ENCODE measurements around the gene LGR6. TPM values are rescaled to one million over a fixed set of nuclear protein-coding genes. Genes with fewer than 3 reads are reported as not detected.

Gene LGR6
- total and polyA plus RNA-seq, 2 of the 8 experiments (the other 6 are each of a cell fraction or from before 2014, with no cell fraction given), result 0.50 to 1.0 TPM

DNA sequence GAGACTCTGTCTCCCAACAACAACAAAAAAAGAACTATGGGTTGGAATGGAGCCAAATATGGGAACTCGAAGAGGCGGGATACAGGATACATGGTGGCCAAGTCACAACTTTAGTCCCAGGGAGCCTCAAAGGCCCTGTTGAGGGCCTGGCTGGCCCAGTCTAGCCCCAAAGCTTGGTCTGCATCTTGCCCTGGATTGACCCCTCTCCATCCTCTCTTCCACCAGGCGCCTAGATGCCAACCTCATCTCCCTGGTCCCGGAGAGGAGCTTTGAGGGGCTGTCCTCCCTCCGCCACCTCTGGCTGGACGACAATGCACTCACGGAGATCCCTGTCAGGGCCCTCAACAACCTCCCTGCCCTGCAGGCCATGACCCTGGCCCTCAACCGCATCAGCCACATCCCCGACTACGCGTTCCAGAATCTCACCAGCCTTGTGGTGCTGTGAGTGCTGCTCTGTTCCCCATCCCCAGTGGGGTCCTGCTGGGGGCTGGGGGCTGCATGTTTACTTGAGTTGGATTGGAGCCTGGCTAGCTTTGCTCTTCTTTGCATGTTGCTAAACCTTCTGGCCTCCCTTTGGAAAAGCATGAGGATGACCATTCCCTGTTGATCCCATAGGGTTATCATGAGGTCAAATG, 82.6 kb downstream of the LGR6 start (continued):
- TF ChIP-seq SIN3A (conservative IDR thresholded peaks at IDR 0.05 in 1 of 2, IDR thresholded peaks at IDR 0.05 in 1 of 2; ENCODE audit: low read depth in 1 of 2, low read length in 2 of 2) (no peak), HDAC2 (IDR thresholded peaks at IDR 0.05; ENCODE audit: borderline replicate concordance in 1 of 2, low read depth in 2 of 2, low read length in 2 of 2) (no peak), TAF1 (IDR thresholded peaks at IDR 0.05; ENCODE audit: low read depth, low read length) (no peak), E2F6 (IDR thresholded peaks at IDR 0.05) (no peak), NANOG (IDR thresholded peaks at IDR 0.05; ENCODE audit: insufficient read depth, low read depth, low read length, poor library complexity, severe bottlenecking) (no peak)
- TF ChIP-seq, protein P1, sequence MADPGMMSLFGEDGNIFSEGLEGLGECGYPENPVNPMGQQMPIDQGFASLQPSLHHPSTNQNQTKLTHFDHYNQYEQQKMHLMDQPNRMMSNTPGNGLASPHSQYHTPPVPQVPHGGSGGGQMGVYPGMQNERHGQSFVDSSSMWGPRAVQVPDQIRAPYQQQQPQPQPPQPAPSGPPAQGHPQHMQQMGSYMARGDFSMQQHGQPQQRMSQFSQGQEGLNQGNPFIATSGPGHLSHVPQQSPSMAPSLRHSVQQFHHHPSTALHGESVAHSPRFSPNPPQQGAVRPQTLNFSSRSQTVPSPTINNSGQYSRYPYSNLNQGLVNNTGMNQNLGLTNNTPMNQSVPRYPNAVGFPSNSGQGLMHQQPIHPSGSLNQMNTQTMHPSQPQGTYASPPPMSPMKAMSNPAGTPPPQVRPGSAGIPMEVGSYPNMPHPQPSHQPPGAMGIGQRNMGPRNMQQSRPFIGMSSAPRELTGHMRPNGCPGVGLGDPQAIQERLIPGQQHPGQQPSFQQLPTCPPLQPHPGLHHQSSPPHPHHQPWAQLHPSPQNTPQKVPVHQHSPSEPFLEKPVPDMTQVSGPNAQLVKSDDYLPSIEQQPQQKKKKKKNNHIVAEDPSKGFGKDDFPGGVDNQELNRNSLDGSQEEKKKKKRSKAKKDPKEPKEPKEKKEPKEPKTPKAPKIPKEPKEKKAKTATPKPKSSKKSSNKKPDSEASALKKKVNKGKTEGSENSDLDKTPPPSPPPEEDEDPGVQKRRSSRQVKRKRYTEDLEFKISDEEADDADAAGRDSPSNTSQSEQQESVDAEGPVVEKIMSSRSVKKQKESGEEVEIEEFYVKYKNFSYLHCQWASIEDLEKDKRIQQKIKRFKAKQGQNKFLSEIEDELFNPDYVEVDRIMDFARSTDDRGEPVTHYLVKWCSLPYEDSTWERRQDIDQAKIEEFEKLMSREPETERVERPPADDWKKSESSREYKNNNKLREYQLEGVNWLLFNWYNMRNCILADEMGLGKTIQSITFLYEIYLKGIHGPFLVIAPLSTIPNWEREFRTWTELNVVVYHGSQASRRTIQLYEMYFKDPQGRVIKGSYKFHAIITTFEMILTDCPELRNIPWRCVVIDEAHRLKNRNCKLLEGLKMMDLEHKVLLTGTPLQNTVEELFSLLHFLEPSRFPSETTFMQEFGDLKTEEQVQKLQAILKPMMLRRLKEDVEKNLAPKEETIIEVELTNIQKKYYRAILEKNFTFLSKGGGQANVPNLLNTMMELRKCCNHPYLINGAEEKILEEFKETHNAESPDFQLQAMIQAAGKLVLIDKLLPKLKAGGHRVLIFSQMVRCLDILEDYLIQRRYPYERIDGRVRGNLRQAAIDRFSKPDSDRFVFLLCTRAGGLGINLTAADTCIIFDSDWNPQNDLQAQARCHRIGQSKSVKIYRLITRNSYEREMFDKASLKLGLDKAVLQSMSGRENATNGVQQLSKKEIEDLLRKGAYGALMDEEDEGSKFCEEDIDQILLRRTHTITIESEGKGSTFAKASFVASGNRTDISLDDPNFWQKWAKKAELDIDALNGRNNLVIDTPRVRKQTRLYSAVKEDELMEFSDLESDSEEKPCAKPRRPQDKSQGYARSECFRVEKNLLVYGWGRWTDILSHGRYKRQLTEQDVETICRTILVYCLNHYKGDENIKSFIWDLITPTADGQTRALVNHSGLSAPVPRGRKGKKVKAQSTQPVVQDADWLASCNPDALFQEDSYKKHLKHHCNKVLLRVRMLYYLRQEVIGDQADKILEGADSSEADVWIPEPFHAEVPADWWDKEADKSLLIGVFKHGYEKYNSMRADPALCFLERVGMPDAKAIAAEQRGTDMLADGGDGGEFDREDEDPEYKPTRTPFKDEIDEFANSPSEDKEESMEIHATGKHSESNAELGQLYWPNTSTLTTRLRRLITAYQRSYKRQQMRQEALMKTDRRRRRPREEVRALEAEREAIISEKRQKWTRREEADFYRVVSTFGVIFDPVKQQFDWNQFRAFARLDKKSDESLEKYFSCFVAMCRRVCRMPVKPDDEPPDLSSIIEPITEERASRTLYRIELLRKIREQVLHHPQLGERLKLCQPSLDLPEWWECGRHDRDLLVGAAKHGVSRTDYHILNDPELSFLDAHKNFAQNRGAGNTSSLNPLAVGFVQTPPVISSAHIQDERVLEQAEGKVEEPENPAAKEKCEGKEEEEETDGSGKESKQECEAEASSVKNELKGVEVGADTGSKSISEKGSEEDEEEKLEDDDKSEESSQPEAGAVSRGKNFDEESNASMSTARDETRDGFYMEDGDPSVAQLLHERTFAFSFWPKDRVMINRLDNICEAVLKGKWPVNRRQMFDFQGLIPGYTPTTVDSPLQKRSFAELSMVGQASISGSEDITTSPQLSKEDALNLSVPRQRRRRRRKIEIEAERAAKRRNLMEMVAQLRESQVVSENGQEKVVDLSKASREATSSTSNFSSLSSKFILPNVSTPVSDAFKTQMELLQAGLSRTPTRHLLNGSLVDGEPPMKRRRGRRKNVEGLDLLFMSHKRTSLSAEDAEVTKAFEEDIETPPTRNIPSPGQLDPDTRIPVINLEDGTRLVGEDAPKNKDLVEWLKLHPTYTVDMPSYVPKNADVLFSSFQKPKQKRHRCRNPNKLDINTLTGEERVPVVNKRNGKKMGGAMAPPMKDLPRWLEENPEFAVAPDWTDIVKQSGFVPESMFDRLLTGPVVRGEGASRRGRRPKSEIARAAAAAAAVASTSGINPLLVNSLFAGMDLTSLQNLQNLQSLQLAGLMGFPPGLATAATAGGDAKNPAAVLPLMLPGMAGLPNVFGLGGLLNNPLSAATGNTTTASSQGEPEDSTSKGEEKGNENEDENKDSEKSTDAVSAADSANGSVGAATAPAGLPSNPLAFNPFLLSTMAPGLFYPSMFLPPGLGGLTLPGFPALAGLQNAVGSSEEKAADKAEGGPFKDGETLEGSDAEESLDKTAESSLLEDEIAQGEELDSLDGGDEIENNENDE (IDR thresholded peaks at IDR 0.05; ENCODE audit: insufficient replicate concordance, low read length), result no peak
